Measurements from ENCODE around the gene SYTL3.

DNA sequence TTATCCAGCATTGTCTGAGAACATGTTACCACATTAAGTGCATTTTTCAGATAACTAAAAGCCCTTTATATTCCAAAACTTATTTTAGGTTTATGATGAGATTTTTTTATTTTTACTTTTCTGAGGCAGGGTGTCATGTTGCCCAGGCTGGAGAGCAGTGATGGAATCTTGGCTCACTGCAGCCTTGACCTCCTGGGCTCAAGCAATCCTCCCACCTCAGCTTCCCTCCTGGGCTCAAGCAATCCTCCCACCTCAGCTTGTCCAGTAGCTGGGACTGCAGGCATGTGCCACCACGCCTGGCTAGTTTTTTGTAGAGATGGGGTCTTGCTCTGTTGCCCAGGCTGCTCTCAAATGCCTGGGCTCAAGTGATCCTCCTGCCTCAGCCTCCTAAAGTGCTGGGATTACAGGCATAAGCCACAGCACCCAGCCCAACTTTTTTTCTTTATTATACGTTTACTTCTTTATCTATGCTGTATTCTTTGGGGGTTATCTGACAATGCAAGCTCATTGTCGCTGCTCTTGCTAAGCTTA, 11.5 kb upstream of the SYTL3 start:
- TF ChIP-seq ELF1 (IDR thresholded peaks at IDR 0.05) (no peak), CHD2 (IDR thresholded peaks at IDR 0.05; ENCODE audit: low read length, partially characterized antibody) (no peak), POLR2AphosphoS5 (IDR thresholded peaks at IDR 0.05; ENCODE audit: low read depth, low read length) (no peak; the same call in 1 of the 2 replicates), ZBTB33 (IDR thresholded peaks at IDR 0.05; ENCODE audit: borderline replicate concordance, low read depth) (no peak), CTCF (IDR thresholded peaks at IDR 0.05) (no peak), FOXM1 (IDR thresholded peaks at IDR 0.05; ENCODE audit: low read depth) (no peak), GABPA (IDR thresholded peaks at IDR 0.05; ENCODE audit: low read depth) (no peak), SMC3 (IDR thresholded peaks at IDR 0.05; ENCODE audit: low read depth, low read length) (no peak), RFX5 (IDR thresholded peaks at IDR 0.05; ENCODE audit: low read length) (no peak), YY1 (IDR thresholded peaks at IDR 0.05; ENCODE audit: low read depth) (no peak)
- TF ChIP-seq, protein P1, sequence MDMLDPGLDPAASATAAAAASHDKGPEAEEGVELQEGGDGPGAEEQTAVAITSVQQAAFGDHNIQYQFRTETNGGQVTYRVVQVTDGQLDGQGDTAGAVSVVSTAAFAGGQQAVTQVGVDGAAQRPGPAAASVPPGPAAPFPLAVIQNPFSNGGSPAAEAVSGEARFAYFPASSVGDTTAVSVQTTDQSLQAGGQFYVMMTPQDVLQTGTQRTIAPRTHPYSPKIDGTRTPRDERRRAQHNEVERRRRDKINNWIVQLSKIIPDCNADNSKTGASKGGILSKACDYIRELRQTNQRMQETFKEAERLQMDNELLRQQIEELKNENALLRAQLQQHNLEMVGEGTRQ (IDR thresholded peaks at IDR 0.05; ENCODE audit: borderline replicate concordance, low read depth, low read length) = no peak
